ENCODE data around the gene LCN10. TPM values are rescaled to one million over a fixed set of nuclear protein-coding genes. Genes with fewer than 3 reads are reported as not detected.
A peak's percentile ranks its signal among the peaks of the same experiment; 100 is the strongest.

LCN10 gene
- total RNA-seq, 4 donors from 2014 or later, result 7.0 to 12.6 (median 9.8) TPM

DNA sequence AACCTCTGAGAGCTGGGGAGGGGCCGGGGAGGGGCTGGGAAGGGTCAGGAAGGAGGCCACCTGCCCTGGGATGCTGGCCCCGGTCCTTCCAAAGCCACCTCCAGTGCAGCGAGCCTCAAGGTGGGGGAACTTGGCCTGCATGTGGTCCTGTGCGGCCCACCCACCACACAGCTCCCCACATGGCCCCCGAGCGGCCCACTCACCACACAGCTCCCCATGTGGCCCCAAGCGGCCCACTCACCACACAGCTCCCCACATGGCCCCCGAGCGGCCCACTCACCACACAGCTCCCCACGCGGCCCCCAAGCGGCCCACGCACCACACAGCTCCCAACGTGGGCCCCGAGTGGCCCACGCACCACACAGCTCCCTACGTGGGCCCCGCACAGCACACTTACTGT is 2.0 kb upstream of the LCN10 start:
- DNase-seq (ENCODE audit: extremely low spot score), result no peak
- Histone ChIP-seq H3K4me3 (peak overlapping the region; percentile 26 to 37 (median 32)), H3K4me1 (peaks cover 23 to 38% (median 34%) of the 10 kb centered on the region in 4 donors), H3K9me3 (no peaks in the 10 kb centered on the region), H3K36me3 (peaks cover 0 to 17% (median 0%) of the 10 kb centered on the region in 4 donors), H3K27me3 (peaks cover 0 to 81% (median 21%) of the 10 kb centered on the region in 4 donors), H3K27ac (replicated peaks in 1 of 4) (no peak overlapping the region)
- 91% methylated on average over 6 of the region's 18 CpGs for WGBS
- TF ChIP-seq, protein P1, sequence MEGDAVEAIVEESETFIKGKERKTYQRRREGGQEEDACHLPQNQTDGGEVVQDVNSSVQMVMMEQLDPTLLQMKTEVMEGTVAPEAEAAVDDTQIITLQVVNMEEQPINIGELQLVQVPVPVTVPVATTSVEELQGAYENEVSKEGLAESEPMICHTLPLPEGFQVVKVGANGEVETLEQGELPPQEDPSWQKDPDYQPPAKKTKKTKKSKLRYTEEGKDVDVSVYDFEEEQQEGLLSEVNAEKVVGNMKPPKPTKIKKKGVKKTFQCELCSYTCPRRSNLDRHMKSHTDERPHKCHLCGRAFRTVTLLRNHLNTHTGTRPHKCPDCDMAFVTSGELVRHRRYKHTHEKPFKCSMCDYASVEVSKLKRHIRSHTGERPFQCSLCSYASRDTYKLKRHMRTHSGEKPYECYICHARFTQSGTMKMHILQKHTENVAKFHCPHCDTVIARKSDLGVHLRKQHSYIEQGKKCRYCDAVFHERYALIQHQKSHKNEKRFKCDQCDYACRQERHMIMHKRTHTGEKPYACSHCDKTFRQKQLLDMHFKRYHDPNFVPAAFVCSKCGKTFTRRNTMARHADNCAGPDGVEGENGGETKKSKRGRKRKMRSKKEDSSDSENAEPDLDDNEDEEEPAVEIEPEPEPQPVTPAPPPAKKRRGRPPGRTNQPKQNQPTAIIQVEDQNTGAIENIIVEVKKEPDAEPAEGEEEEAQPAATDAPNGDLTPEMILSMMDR (IDR thresholded peaks at IDR 0.05), result no peak
- TF ChIP-seq POLR2A (IDR thresholded peaks at IDR 0.05; ENCODE audit: low read depth), result no peak
- TF ChIP-seq POLR2AphosphoS5 (IDR thresholded peaks at IDR 0.05), result no peak
- TF ChIP-seq EP300 (IDR thresholded peaks at IDR 0.05), result no peak
- intact Hi-C loops (cut with DNase I), result no loop called here

DNA sequence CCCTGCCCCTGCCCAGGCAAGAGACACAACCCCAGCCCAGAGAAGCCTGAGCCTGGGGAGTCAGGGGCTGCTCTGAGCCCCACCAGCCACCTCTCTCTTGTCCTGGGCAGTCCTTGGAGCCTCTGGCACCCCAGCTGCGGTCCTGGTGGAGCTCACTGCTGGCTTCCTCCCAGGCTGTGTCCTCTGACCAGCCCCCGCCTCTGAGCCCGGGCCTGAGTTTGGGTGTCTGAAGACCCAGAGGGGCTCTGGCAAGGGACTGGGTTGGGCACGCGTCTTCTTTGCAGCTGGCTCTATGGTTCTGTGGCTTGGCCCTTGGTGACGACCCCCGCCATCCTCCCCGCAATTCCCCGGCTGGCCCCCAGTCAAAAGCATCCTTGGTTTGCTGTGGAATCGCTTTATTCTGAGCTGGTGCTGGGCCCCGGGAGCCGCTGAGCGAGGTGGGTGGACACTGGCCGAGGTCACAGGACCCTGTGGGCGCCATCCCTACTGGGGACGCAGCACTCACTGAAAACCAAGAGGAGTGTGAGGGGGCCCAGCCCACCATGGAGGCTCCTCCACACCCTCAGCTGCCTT is 985 bp upstream of the LCN10 start:
- peaks cover 0 to 84% (median 21%) of the 10 kb centered on the region in 4 donors for H3K27me3 ChIP-seq
- peak overlapping the region; percentile 22 to 37 (median 30) for H3K4me3 ChIP-seq
- H3K4me1 ChIP-seq, result peaks cover 16 to 38% (median 27%) of the 10 kb centered on the region in 4 donors
- peaks cover 0 to 17% (median 0%) of the 10 kb centered on the region in 4 donors for H3K36me3 ChIP-seq
- TF ChIP-seq POLR2AphosphoS5 (IDR thresholded peaks at IDR 0.05) (no peak), EP300 (IDR thresholded peaks at IDR 0.05) (no peak), POLR2A (IDR thresholded peaks at IDR 0.05; ENCODE audit: low read depth) (no peak)
- TF ChIP-seq, protein P1 (IDR thresholded peaks at IDR 0.05), result no peak
- DNase-seq (ENCODE audit: extremely low spot score), result no peak
- H3K9me3 ChIP-seq, result no peaks in the 10 kb centered on the region
- WGBS, result 82% methylated on average over 13 of the region's 16 CpGs
- no peak overlapping the region for H3K27ac ChIP-seq (replicated peaks in 1 of 4)
- intact Hi-C loops (cut with DNase I), result no loop called here

DNA sequence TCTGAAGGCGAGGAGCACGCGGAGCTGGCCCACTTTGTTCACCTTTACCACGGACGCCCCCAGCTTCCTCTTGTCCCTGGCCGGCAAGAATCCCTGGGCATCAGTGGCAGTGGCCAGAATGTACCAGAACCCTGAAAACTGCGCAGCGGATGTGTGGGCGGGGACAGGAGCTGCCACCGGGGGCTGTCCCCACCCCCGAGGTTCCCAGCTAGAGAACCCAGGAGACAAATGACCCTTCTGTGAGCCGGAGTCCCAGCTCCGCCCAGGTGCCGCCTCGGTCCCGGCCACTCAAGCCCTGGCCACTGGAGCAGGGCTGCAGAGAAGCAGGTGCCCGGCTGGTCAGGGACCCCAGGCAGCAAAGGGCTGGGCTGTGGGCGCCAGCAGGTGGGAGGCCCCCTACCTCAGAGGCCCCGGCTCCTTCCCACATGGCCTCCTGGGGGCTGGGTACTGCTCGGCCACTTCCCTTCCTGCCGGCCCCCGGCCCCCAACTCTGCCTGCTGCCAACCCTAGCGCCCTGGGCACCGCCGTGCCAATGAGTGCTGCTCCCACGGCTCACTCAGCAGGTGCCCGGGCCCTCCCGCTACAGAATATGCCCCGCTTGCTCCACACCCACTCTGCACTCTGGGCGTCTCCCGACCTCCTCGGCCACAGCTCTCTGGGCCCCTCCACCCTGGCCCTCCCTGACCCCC is 713 bp downstream of the LCN10 start:
- peaks cover 0 to 68% (median 21%) of the 10 kb centered on the region in 4 donors for H3K27me3 ChIP-seq
- TF ChIP-seq, protein P1 (IDR thresholded peaks at IDR 0.05), result no peak
- TF ChIP-seq POLR2A (IDR thresholded peaks at IDR 0.05; ENCODE audit: low read depth) (no peak), EP300 (IDR thresholded peaks at IDR 0.05) (no peak), POLR2AphosphoS5 (IDR thresholded peaks at IDR 0.05) (no peak)
- no peaks in the 10 kb centered on the region for H3K9me3 ChIP-seq
- peaks cover 0 to 17% (median 0%) of the 10 kb centered on the region in 4 donors for H3K36me3 ChIP-seq
- H3K27ac ChIP-seq (replicated peaks in 1 of 4), result no peak overlapping the region
- intact Hi-C loops (cut with DNase I), result no loop called here
- DNase-seq (ENCODE audit: extremely low spot score), result no peak
- H3K4me1 ChIP-seq, result peaks cover 11 to 31% (median 23%) of the 10 kb centered on the region in 4 donors
- 59% methylated on average over 7 of the region's 32 CpGs for WGBS
- H3K4me3 ChIP-seq, result peak overlapping the region; percentile 4 to 32 (median 23)

DNA sequence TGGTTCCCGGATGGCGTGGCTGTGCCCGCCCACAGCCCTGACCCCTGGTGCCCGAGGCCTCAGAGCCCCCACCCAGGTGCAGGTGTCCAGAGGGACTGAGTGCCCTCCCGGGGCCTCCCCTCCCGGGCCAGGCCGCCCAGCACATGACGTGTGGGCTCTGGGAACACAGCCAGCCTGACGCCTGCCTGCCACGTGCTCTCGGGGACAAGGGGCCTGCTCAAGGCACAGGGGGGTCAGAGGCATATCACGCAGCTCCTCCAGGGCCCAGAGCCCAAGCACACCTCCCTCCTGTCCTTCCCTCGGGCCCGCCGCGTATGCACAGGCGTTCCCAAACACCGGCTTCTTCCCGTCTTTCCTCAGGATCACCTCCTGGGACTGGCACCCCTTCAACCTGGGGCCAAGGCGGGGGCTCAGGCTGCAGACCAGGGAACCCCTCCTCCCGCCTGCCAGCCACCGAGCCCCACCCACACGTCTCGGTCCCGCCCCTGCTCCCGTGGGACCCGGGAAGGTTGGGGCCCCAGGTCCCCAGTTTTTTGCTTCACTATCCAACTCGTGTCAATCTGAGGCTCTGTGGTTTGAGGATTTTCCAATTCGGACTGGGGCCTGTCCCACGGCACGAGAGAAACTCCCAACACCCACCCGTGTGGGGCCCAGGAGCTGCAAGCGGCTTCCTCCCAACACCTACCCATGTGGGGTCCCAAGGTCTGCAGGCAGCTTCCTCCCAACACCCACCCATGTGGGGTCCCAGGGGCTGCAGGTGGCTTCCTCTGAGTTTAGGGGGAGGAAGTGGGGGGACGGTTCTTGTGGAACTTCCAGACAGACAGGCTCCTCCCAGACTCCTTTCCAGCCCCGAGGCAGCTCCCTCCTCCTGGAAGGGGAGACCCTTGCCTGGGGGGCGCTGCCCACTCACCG is 1.5 kb downstream of the LCN10 start:
- Histone ChIP-seq H3K4me1 (peaks cover 11 to 31% (median 23%) of the 10 kb centered on the region in 4 donors), H3K4me3 (peak overlapping the region; percentile 4 to 32 (median 16)), H3K36me3 (peaks cover 0 to 17% (median 0%) of the 10 kb centered on the region in 4 donors), H3K9me3 (no peaks in the 10 kb centered on the region), H3K27ac (replicated peaks in 1 of 4) (no peak overlapping the region), H3K27me3 (peaks cover 0 to 61% (median 21%) of the 10 kb centered on the region in 4 donors)
- DNase-seq (ENCODE audit: extremely low spot score), result no peak
- TF ChIP-seq EP300 (IDR thresholded peaks at IDR 0.05), result no peak
- TF ChIP-seq POLR2A (IDR thresholded peaks at IDR 0.05; ENCODE audit: low read depth), result no peak
- peak in 1 of 2 donors; percentile 16 for TF ChIP-seq POLR2AphosphoS5 (IDR thresholded peaks at IDR 0.05)
- TF ChIP-seq, protein P1 (IDR thresholded peaks at IDR 0.05), result no peak
- intact Hi-C loops (cut with DNase I), result no loop called here
- WGBS, result 34% methylated on average over 34 of the region's 37 CpGs

Measured in esophagus muscularis mucosa (tissue), 4 donors.